Peyer's patch (tissue), 4 donors: Measurements from ENCODE around the gene STX1A.

Experiments used
- CTCF ChIP-seq, 6 experiments: fragments of 450-650 bp in 4 of 6; fragments of 200-600 bp in 2 of 6; sonication (generic) in 1 of 6; IDR thresholded peaks; one replicate each; pipeline ENCODE4 v1.5.1; 2017 to 2019; ENCODE audit warnings: antibody characterized with exemption in 6 of 6, mild to moderate bottlenecking in 3 of 6, moderate library complexity in 1 of 6
- POLR2A ChIP-seq, 2 donors: fragments of 450-650 bp; IDR thresholded peaks; one replicate each; pipeline ENCODE4 v1.5.1; 2017; ENCODE audit warnings: antibody characterized with exemption in 2 of 2, mild to moderate bottlenecking in 2 of 2, moderate library complexity in 2 of 2

GRCh38 chr7:73736885-73737284, 17.4 kb upstream of the STX1A start:
- TF ChIP-seq POLR2A (IDR thresholded peaks at IDR 0.05), result no peak
- no peak for TF ChIP-seq CTCF (IDR thresholded peaks at IDR 0.05)
